Activated CD4-positive, alpha-beta T cell treated with anti-CD3 and anti-CD28 coated beads for 1 hour (primary cell): ENCODE measurements around the gene USP15.

Source experiments
- DNase-seq: peaks from one replicate; pipeline ENCODE4 v3.0.0-alpha.2; 2020

Gene USP15

DNA sequence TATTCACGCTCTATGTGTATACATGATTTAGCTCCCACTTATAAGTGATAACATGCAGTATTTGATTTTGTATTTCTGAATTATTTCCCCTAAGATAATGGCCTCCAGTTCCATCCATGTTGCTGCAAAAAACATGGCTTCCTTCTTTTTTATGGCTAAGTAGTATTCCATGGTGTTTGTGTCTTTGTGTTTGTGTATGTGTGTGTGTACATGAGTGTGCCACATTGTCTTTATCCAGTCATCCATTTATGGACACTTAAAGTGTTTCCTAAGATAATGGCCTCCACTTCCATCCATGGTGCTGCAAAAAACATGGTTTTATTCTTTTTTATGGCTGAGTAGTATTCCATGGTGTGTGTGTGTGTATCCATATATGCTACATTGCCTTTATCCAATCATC lies 25.1 kb downstream of the USP15 start:
- no peak for DNase-seq

DNA sequence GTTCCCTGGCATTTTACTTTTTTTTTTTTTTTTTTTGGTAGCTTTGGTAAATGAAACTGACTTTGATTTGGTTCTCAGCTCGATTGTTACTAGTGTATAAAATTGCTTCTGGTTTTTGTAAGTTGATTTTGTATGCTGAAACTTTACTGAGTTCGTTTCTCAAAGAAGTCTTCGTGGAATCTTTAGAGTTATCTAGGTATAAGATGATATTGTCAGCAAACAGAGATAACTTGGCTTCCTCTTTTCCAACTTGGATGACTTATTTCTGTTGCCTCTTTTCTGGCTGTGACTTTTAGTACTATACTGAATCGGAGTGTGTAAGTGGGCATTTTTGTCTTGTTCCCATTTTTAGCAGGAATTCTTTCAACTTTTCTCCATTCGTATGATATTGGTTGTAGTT lies 28.1 kb downstream of the USP15 start:
- DNase-seq, result no peak

DNA sequence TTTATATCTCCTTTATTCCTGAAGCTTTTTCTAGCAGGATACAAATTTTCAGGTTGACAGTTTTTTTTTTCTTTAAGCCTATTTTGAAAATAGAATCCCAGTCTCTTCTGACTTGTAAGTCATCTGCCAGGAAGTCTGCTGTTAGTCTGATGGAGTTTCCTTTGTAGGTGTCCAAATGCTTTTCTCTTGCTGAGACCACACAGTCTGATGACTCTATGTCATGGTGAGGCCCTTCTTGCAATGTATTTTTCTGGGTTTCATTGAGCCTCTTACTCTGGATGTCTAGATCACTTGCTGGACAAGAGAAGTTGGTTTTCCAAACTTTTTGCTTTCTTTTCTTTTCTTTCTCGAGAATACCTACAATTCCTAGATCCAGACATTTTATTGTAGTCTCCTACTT lies 30.6 kb downstream of the USP15 start:
- no peak for DNase-seq

DNA sequence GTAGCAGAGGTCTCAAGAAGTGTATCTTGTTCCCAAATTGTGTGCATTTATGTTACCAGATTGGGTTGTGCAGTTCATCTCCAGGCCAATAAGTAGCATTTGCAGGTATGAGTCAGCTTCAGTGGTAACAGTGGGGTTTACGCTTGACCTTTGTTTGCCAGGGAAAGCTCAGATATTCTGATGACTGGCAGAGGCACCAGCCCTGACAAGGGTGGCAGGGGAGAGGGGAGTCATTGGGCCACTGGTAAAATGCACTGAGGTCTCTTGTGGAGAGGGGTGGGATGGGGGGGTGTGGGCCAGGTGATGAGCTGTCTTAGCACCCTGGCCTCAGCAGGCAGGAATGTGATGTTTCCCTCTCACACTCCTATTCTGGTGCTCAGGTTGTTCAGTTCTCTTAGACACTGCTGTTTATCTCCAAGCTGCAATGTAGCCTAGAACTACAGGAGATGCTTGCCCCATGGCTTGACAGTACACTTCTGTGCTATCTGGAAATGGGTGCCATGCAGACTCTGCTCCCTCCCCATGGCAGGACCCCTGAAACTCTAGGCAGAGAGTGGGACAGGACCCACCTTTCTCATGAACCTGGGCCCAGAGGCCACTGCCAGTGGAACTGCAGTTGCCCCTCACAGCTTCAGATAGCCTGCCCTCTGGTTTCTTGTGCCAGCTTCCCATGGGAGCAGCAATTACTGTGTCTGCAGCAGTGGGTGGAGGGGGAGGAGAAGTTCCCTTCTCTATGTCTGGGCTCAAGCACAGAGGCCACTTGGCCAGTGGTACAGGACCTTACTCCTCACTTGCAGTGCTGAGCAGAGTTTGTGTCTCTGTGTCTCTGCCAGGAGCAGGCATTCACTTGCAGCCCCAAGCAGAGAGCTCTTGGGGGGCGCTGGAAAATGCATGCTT lies 31.9 kb downstream of the USP15 start:
- DNase-seq, result no peak

DNA sequence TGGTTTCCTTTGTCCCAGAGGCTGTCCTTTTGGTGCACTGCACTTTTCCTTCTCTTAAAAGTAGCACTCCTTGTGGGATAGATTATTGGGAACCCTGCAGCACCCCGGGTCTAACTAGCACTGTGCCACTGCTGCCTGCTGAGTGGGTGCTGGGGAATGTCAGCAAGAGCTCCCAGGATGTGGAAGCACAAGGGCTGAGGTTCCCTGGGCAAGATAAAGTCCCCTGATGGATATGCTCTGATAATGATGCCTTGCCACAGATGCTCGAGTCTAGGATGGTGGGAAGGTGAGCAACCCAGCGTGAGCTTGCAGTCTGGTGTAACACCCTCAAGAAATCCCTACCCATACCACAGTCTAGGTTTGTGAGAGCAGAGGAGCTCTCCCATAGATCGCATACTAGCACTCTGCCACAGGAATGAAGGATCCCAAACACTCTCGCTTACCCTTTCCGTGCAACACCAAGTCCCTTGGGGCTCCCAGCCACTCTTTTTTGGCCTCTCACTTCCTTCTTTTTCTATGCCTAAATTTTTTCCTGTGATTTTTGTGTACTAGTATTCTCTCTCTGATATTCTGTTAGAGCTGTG lies 32.6 kb downstream of the USP15 start:
- DNase-seq, result no peak

DNA sequence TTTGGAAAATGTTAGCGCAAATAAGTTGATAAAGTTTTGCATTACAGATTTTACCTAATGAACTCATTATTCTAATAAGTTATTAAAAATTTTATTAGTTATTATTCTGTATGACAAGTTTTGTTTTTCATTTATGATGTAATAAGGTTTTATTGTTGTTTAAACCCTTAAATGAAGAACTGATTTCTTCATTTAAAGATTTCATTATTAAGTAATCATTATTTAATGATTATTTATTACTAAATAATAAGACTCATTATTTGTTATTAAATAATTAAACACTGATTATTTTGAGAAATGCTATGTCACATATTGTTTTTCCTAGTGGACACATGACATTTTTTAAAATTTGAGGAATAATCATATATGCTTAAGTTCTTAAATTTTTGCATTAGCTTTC lies 34.2 kb downstream of the USP15 start:
- DNase-seq, result no peak

DNA sequence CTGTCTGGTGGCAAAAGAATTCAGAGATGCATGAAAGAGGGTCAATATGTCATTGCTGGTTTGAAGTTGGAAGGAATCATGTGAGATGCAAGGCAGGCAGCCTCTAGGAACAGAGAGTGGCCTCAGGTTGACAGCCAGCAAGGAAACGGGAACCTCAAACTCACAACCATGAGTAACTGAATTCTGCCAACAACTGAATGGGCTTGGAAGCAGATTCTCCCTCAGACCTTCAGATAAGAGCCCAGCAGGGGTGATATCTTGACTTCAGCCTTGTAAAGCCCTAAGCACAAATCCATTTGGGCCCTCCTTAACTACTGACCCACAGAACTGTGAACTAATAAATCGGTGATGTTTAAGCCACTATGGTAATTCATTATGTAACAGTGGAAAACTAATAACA lies 35.8 kb downstream of the USP15 start:
- DNase-seq, result no peak

DNA sequence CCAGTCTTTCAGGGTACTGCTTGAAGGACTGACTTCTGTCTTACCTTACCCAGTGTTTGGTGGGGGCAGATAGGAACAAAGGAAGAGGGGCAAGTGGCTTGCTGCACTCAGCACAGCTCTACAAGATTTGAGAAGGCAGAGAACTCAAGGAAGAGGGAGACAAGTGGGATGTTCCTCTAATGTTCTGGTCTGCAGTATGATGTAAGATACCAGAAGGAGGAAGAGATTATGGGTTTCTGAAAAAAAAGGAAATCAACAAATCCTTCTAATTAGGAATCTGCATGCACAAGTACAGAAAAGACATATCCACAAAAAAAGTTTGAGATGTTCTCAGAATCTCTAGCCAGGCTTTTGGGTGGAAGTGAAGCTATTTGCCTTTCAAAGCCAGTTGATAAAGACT lies 37.1 kb downstream of the USP15 start:
- DNase-seq, result no peak

DNA sequence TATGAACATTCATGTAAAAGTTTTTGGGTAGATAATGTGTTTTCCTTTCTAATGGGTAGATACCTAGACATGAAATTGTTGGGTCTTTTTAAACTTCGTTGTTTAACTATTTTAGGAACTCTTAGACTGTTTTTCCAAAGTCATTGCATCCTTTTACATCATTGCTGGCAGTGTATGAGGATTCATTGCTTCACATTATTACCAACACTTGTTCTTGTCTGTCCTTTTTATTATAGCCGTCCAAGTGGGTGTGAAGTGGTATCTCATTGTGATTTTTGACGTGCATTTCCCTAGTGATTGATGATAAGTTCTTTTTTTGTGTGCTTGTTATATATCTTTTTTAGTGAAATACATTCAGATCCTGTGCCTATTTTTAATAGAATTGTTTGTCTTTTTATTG lies 39.4 kb downstream of the USP15 start:
- DNase-seq, result no peak

DNA sequence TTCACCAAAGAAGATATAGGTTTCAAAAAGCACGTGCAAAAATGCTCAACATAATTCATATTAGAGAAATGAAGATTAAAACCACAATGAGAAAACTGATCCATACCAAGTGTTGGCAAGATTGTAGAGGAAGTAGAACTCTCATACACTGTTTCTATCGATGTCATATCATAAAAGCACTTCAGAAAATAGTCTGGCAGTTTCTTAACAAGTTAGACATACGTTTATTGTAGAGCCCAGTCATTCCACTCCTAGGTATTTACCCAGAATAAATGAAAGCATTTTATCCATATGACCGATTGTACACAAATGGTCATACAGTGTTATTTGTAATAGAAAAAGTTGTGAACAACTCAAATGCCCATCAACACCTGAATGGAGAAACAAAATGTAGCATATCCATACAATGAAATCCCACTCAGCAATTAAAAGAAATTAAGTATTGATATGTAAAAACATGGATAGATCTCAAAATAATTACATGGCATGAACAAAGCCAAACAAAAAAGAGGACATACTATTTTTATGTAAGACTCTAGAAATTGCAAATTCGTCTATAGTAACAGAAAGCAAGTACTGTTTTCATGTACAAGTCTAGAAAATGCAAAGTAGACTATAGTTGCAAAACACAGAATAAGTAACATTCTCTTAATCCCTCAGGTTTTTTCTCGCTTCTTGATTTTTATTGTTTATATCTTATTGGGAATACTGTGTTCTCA lies 41.0 kb downstream of the USP15 start:
- DNase-seq, result no peak

DNA sequence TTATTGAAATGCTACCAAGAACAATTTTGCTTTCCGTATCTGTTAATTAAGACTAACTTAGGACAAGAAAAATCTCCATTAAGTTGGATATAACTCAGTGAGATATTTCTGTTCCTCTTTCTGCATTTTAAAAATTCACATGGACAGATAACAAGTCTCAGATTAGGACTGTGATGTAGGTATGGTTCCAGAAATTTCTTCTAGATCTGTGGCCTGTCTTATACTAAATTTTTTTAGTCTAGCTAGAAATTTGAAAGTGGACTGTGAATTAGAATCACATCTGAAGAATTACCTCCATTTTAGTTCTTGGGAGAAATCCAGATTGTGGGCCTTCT lies 41.6 kb downstream of the USP15 start:
- DNase-seq, result no peak

DNA sequence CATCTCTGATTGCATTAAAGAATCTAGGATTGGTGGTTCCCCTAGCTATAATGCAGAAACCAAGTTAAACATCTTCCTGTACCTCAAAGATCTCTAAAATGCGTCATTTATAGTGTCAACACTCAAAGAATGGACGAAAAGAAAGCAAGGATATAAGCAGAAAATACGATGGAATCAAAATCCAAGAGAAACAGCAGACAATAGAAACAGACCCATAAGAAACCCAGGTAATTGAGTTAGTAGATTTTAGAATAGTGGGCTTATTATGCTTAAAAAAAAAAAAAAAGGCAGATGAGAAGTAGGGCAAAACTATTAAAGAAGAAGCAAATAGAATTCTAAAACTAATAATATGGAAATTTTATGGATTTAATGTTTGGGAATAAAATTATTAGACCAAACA lies 44.4 kb downstream of the USP15 start:
- no peak for DNase-seq

DNA sequence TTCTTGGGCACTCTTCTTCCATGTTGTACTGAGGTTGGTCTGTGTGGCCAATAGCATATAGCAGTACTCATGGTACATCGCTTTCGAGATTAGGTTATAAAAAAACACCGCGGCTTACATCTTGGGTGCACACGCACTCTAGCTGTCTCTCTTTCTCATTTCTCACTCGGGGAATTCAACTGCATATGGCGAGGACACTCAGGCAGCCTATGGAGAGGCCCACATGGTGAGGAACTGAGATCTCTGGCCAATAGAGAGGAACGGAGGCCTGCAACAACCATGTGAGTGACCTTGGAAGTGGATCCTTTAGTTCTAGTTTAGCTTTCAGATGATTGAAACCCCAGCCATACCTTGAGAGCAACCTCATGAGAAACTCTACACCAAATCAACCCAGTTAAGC lies 45.6 kb downstream of the USP15 start:
- no peak for DNase-seq

DNA sequence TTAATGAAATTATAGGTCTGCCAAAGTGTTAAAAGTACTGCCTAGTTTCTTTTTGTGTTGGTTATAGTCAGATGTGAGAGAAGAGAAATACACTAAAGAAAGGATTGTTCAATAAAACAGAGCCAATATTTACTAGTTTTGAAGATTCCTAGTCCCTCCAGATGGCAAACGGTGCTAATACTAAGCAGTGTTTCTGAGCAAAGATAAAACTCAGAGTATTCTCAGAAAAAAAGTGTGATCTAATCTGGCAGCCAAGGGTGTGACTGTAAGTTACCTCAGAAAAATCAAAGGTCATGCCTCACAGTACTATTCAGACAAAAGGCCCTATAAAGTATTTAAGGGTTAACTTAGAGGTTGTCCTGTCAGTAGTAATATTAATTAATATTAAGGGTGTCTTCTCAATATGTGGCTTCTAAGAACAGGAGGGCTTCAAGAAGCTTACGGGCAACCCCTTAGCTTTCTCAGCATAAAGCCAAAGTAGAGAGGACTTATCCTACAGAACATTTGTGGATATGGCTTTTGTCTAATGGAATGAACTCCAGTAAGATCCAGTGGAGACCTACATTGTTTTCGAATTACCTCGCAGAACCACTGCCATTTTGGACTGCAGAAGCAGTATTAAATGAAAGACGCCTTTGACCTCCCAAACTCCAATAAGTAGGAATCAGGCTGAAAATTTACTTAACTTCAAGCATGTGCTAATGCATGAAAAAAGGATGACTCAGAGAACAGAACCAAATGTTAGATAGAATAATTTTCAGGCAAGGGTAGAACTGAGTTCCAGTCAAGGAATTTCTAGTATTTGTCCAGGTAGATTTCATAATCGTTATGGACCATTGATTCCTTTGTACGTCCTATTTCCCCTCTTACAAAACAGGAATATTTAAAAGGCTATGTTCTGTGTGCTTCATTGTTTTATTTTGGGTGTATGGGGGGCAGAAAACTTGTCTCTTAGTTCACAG lies 46.6 kb downstream of the USP15 start:
- DNase-seq, result no peak

DNA sequence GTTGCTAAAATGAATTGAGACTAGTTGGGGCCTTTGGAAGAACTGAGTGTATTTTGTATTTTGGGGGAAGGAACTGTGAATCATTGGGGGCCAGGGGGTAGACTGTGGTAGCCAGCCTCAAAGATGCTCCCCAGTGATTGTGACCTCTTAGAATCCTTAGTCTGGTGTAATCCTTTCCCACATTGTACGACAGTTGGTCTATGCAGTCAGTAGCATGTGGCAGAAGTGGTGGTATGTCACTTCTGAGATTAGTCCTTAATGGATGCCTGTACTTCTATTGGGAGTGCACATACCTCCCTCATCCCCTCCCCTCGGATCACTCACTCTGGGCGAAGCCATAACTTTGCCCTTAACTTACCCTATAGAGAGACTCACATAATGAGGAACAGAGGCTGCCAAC lies 48.0 kb downstream of the USP15 start:
- DNase-seq, result no peak

DNA sequence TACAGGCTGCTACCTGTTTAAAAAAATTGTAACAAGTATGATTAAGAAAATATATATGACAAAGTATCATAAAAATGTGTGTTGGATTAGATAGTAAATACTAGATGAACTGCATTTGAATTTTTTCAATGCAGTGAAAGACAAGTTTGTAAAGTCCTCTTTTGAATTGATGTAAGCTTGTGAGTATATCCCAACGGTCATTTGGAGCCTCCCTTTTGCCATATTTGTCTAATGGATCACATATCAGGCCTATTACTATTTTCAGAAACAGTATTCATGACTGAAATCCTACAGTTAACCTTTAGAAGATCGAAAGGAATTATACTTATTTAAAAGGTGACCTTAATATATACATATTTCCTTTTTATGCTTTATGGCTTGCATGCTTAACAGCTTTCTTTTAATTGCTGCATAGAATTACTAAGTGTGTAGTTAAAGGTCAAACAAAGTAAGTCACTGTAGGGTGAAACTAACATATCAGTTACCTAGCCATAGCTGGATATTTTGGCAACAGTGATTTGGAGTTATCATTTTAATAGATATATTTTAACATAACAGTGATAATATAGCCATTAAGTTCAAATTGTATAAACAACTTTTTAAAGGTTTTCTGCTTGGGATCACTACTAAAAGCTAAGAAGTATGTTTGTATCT lies 53.6 kb downstream of the USP15 start:
- DNase-seq, result no peak

DNA sequence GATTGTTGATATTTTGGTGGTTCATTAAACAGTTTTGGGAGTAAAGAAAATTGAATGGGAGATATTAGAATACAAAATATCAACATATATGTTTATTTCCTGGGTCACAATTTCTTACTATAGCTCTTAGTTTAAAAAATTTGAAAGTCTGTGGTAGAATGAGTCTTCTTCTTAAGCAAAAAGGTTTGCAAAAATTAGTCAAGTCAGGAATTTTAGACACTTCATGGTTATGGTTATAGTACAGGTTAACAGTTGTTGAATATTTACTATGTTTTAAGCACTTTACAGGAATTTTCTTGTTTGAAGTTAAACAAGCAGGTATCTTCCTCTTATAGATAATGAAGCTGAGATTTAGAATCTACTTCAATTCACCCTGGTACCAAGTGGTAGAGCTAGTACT lies 56.8 kb downstream of the USP15 start:
- DNase-seq, result no peak

DNA sequence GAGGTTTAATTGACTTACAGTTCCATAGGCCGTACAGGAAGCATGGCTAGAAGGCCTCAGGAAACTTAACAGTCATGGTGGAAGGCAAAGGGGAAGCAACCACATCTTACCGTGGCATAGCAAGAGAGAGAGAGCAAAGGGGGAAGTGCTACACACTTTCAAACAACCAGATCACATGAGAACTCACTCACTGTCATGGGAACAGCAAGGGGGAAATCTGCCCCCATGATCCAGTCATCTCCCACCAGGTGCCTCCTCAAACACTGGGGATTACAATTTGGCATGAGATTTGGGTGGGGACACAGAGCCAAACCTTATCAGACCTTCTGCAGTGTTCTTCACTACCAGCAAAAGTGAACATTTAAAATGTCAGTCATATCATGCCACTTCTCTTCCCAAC lies 58.9 kb downstream of the USP15 start:
- no peak for DNase-seq

DNA sequence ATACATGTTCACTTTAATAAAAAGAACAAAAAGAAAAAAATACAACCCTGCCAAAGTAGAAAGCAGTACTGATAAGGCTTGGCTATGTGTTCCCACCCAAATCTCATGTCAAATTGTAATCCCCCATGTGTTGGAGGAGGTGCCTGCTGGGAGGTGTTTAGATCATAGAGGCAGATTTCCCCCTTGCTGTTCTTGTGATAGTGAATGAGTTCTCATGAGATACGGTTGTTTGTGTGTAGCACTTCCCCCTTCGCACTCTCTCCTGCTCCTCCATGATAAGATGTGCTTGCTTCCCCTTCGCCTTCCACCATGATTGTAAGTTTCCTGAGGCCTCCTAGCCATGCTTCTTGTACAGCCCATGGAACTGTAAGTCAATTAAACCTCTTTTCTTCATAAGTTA lies 59.9 kb downstream of the USP15 start:
- DNase-seq, result no peak

DNA sequence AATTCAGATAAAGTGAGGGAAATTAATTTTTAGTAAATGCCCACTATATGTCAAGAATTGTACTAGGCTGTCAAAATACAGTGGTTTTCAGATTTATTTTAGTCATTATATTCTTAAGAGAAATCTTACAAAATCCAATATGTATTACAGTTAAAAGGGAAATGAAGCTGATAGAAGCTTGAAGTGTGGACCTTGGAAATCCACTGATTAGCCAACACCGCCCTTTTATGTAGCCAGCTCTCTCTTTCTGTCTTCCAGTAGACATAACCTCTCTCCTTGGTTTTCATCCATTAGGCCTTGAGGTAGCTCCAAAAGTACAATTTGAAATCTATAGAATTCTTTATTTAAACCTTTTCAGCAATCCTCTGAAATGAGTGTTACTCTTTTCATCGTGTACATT lies 63.2 kb downstream of the USP15 start:
- DNase-seq, result no peak

DNA sequence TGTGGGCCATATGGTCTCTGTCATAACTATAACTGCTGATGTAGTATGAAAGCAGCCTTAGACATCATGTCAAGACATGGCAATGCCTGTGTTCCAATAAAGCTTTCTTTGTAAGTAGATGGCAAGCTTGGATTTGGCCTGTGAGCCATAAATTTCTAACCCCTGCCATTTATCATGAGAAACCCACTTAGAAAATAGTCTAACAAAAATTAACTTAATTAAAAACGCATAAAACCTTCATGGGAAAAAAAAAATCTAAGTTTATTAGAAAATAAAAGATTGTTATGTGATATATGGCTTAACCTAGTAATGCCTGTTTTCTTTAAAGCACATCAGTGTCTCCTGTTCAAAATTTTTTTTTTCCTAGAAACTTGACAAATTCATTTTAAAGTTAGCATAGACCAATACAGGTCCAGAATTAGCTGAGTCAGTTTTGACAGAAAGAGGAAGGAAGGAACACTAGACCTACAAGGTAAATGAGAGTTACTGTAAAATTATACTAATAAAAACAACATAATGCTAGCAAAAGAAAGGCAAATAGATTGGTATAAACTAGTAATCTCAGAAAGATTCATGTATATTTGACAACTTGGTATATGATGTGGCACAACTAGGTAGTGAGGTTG lies 68.2 kb downstream of the USP15 start:
- DNase-seq, result no peak

DNA sequence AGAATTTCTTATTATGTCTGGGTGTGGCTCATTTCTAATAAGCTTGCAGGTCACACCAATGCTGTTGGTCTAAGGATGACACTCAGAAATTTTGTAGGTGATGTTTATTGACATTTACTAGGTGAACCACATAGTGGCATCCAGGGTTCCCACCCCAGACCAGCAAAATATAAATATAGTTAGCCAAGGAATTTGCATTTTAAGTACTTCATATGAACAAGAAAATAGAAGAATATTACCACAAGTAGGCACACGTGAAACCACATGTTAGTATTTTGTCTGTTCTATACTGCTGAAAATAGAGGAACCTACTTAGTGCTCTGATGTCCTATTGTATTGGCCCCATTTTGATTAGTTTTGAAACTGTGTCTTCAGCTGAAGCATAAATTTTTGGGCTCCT lies 71.1 kb downstream of the USP15 start:
- DNase-seq, result no peak
